Limb (tissue), 2 donors: ENCODE results near the gene TMEM45A.
"Not testable (repeated sequence)": the region's sequence is repeated elsewhere in the genome, so short reads cannot be mapped to it uniquely, and the experiment has no call there.

Experiments
- DNase-seq, 2 donors: peaks; one replicate each; pipeline ENCODE4 v3.0.0-alpha.2; 2016; ENCODE audit errors: extremely low spot score in 2 of 2

TMEM45A gene

DNA sequence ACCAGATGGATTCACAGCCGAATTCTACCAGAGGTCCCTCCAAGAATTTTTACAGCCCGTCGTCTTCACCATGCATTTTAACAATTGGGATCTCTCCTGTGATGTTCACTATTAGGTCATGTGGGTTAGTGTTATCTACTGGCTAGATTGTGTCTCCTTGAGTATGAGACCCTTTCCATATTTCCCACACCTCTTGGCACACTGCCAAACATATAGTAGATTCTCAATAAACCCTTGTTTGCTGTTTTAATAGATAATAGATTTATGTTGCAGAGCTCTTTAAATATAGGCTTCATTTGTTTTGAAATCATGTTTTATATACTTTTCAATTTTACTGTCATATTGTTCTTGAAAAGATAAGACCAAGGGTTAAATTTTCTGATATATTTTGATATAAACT lies 82.1 kb downstream of the TMEM45A start:
- no peak for DNase-seq

DNA sequence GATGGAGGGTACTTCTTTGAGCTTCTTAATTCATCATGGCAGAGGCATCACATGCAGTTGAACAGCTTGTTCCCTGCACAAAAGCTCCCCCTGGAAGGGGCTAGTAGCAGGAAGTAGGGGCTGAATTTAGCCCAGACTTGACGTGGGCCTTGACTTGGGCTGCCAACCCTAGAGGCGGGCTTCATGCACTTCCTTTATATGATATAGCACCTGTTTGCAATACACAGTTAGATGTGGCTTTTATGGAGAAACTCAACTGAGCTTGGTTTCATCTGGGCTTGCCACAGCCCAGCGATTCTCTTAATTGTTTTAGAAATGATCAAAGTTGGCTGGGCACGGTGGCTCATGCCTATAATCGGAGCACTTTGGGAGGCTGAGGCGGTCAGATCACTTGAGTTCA lies 83.3 kb downstream of the TMEM45A start:
- DNase-seq: no peak

DNA sequence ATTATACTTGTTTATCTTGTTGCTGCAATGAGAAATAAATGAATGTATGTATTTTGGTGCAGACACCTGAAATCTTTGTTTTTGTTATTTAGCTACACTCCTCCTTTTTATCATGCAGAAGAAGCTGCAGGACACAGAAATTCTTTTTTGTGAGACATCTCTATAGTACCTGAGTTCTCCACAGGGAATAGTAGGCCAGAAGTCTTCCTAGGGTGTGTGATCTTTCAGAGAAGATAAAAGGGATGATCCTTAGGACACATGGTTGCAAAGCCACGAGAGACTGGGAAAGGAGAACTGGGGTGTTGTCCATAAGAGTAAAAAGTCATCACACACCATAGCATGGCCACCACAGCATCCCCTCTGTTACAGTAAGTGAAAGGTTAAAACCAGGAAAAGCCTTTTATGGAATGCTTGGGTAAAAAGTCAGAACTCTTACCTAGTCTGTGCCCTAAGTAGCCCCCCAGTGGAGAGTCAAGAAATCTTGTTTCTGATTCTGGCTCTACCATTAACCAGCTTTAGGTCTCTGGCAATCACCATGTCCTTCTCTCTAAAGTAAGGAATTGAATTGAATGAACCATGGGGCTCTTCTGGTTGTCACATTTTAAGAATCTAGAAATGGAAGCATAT lies 85.1 kb downstream of the TMEM45A start:
- DNase-seq: no peak

DNA sequence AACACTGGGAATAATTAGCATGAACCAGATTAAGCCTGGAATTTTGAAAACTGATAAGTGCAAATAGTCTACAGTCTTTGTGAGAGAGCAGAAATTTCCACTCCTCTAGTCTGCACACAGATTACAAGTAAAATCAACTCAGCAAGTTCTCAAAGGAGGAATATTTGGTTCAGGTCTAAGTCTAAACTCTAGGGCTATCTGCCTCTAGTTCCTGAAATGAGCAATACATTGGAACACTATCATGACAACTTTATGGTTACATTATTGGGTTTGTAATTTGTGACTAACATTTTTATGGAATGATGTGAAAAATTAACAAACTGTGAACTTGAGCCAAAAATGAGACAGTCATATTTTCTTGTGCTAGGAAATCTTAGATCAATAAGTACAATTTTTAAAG lies 86.2 kb downstream of the TMEM45A start:
- DNase-seq: no peak

DNA sequence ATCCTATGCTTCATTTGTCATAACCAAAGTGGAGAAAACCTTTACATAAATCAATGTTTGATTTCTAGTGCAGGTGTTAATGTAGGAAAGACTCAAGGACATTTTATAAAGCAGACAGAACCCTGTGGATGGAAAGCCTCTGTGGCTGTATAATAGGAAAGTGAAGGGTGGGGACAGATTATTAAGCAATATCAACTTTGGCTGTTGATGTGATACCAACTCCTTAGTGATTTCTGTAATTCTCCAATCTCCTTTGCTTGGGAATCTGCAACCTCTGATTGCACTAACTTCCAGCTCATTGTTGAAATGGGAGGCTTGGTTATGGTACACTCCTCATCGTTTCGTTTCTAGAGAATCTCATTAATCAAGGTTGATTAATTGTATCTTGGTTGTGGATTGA lies 87.7 kb downstream of the TMEM45A start:
- no peak for DNase-seq

DNA sequence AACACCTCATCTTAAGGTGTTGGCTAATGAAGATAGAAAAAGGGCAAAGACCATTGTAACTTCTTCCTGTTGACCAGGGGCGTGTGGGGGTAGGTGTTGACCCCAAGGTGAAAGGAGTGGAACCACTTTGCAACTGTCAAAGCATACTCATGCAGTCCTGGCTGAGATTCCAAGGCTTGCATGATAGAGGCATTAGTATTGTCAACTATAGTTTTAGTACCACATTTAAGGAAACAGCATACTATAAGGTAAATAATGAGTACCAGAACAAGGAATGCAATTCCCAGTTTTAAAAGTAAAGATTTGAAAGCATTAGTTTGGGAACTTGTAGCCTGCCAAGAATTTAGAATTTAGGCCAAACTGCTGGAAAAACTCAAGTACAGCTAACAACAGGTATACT lies 89.2 kb downstream of the TMEM45A start:
- no peak for DNase-seq

DNA sequence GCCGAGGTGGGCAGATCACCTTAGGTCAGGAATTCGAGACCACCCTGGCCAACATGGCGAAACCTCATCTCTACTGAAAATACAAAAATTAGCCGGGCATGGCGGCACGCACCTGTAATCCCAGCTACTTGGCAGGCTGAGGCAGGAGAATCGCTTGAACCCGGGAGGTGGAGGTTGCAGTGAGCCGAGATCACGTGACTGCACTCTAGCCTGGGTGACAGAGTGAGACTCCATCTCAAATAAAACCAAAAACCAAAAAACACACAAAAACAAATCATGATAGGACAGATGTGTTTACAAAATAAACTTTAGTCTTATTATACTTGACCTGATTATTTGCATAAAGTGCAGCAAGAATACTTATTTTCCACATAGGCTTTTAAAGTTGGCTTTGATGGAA lies 89.7 kb downstream of the TMEM45A start:
- DNase-seq: not testable (repeated sequence)

DNA sequence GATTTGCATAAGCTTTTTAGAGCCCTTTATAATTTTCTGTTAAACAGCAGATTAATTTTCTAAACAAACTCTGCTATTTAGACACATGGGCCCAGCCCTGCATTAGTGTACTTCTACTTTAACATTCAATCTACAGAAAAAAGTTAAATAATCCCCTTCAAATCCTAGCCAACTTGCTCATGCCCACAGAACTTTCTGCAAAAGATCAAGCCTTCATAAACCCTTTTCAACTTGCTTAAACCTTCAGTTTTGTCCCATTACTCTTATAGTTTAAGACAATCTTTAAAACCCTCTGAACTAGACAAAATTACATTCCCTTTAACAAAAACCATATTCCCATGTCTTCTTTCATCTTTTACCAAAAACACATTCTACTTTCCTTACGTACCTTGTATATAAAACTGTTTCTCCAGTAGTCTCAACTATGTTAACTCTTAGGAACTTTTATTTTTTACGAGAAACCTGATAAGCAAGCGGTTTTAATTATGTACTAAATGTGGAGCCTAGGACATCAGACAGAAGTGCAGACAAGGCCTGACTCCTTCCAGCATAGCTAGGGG lies 91.8 kb downstream of the TMEM45A start:
- no peak for DNase-seq

DNA sequence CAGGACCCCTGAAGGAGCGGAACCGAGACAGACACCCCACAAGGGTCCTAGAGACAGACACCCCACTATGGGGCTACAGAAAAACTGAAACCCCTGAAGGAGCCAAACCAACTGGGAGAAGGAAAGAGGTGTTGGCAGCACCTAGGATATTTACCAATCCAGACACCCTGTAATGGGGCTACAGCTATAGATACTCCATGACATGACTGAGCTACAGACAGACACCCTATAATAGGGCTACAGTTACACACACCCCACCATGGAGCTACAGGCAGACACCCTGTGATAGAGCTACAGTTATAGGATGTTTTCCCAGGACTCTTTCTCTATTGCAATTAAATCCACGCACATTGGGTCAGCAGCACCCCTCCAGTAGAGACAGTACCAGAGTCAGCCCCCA lies 94.4 kb downstream of the TMEM45A start:
- no peak for DNase-seq

DNA sequence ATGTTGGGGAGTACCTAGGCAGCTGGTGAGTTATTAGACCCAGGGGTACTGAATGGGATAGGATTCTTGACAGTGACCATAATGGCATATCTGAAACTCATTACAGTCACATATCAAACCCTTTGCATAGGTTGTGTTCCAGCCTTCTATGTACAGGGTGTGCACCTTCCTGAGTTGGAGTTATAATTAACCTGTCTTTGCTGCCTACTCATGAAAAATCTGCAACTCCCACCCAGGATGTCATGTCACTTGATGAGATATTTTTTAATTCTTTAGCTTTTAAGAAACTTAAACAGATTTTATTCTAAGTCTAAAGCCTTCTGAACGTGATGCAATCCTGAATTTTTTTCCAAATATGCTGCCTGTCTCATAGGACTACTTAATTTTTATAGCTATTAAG lies 95.8 kb downstream of the TMEM45A start:
- no peak for DNase-seq

DNA sequence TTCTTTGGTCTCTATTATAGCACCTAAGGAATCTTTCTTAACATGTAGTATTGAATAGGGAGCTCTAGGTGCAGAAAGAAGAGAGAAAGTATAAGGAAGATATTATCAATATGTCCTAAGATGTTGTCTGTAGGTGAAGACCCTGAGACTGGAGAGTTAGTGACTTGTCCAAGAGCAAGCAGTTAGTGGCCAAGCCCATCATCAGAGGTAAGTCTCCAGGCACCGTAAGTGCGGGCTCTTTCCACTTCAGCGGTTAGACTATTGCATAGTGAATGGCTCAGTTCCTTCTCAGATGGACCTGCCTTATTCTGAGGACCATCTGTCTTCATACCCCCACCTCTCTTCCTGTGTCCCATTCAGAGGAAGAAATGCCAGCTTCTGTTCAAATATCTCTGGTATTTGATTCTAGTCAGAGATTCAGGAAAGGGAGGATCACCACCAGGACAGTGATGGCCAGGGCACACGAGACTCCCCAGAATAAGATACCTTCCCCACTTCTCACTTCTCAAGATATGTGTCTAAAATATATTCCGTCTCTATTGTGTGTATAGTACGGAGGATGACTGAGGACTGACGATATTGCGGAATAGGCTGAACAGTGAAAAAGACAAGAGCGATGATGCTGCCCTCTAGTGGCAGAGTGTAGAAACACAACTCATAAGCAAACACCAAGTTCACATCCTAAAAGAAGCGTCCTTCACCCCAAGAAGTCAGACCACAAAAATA lies 97.9 kb downstream of the TMEM45A start:
- peak; percentile 68 to 74 for DNase-seq

DNA sequence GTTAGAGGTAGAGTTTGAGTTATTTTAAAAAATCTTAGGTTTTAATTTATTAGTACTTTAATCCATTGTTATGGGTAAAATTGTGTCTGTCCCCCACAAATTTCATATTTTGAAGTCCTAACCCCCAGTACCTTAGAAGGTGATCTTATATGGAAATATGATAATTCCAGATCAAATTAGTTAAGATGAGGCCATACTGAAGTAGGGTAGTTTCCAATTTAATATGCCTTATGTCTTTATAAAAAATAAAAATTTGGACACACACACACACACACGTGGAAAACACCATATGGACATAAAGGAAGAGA lies 98.4 kb downstream of the TMEM45A start:
- no peak for DNase-seq

DNA sequence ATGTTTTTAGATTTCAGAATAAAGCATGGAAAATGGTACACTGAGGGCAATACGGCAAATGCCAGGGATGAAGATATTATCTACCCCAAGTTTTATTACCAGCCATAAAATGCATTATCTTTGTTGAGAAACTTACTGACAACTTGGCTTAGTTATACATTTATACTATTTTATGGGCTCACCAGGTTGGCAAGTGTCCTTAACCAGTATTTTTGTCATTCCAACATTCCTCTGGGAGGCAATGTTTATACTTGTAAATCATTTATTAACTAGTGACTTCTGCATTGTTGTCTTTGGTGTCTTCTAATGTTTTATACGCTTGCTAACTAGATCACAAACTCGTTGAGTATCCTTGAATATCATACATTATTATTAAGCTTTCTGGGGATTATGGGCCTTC lies 99.0 kb downstream of the TMEM45A start:
- DNase-seq: no peak

DNA sequence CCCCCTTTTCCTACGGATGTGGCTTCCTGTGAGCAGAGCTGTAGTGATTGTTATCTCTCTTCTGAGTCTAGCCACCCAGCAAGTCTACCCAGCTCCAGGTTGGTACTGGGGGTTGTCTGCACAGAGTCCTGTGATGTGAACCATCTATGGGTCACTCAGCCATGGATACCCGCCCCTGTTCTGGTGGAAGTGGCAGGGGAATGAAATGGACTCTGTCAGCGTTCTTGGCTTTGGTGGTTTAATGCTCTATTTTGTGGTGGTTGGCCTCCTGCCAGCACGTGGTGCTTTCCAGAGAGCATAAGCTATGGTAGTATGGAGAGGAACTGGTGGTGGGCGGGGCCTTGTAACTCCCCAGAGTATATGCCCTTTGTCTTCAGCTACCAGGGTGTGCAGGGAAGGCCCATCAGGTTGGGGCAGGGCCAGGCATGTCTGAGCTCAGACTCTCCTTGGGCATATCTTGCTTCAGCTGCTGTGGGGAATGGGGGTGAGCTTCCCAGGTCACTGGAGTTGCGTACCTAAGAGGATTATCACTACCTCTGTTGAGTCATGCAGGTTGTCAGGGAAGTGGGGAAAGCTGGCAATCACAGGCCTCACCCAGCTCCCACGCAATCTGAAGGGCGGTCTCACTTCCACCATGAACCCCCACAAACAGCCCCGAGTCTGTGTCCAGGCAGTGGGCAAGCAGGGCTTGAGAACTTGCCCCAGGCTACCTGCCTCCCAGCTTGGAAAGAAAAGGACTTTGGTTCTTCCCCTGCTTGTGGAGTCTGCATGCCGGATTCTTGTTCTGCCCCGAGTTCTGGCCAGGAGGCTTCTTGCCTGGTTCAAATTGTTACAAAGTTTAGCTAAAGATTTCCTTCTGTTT lies 108.0 kb downstream of the TMEM45A start:
- no peak for DNase-seq

DNA sequence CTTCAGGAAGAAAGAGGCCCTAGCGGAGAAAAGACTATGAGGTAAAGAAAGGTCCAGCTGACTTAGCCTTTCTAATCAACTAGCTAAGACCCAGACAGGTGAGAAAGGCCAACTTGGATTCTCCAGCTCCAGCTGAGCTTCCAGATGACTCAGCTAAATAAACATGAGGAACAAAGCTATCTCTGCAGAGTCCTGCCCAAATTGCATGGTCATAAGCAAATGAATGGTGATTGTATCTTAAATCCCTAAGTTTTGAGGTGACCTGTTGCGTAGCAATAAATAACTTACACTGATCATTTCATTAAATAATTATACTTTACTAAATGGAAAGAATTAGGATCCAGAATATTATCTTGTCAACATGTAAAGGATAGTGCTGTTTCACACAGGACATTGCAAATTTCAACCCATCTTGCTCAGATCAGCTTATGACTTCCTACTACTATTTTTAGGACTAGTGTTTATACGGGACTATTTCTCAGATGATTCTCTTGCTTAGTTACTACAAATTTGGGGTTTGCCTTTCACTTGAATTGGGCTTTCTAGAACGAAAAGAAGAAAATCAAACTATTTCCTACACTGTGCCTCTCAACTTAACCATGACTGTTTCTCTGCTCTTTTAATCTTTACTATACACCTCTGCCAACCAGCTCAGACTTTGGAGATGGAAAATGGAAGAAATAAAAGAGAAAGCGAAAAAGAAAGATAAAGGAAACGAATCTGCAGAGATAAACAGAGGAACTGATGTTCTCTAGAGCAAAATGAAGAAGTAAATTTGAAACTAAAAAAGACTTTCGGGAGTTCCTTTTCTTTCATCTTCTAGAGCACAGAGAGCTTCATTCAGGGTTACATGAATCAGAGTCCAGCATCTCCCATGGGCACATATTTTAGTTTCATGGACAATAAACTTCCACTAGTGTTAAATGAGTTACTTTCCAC lies 110.4 kb downstream of the TMEM45A start:
- no peak for DNase-seq

DNA sequence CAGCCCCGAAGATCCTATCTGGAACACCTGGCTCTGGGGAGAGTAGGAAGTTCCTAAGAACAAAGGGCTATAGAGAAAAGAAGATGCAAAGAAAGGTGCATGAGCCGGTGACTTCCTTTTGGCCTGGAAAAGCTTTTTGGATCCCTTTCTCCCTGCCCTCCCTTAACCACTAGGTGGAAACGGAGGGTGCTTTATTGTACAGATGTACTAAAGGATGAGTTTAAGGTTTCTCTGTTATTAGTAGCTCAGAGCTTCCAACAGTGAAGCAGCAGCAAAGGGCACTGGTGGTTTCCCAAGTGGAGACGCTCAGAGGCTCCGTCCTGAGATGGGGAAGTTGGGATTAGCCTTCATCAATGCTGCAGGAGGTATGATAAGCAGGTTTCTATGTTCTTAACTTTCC lies 111.0 kb downstream of the TMEM45A start:
- no peak for DNase-seq

DNA sequence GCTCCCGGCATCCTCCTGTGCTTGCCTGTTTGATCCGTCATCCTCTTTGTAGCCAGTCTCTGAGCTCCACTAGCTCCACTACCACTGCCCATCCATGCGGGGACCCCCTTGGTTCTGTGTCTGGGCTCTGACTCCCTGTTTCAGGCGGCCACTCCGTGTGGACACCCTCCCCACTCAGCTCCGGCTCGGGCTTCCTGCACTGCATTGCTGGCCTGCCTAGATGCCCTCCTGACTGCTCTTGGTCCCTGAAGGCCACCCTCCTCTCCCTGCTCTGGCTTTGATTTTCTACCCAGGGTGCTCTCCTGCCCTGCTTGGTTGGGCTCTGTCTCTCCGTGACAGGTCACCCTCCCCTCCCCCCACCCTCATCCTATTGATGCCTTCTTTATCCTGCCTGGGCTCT lies 112.9 kb downstream of the TMEM45A start:
- no peak for DNase-seq

DNA sequence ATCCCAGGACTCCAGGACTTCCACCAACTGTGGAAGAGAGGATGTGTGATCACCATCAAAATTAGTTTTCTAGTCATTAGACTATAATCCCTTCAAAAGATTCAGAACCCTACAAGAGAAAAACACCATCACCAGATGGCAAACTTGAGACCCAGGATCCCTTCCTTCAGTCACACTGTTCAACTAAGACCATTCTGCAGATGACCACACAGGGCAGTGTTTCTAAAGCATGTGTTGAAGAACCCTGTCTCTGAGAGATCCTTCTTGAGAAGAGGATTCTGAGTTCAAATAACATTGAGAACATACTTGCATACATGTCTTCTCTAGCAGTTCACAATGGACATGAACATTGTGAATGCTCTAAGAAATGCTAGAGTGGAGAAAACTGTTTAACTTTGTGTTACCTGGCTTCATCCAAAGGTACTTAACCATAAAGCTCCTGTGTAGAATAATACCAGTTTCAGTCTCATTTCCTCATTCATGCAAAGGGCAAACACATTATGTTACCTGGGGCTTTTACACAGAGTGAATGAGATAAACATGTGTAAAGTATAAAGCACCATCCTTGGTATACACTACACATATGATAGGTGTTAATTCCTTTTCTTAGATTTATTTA lies 114.6 kb downstream of the TMEM45A start:
- DNase-seq: no peak

DNA sequence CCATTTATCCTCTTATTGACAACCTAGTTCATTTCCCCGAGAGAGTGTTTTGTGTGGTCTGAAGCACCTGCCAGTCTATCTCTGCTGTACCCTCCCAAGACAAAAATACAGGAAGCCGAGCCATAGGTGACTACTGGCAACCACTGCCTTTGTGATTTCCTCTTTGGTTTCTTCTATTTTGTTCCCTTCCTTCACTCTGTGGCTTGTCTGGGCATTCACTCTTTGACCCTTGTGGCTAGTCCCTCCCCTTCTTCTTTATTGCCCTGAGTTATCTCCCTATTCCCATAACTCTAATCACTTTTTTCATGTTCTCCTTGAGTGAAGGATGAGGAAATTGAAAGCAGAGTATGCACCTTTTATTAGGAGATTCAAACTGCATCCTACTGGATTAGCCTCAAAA lies 116.9 kb downstream of the TMEM45A start, which contains the start of gene ADGRG7:
ADGRG7 (plus strand) TSS at position 297 of the 400 bp plus-strand sequence. CDS start 256 bp downstream, outside the sequence.
- DNase-seq: no peak

DNA sequence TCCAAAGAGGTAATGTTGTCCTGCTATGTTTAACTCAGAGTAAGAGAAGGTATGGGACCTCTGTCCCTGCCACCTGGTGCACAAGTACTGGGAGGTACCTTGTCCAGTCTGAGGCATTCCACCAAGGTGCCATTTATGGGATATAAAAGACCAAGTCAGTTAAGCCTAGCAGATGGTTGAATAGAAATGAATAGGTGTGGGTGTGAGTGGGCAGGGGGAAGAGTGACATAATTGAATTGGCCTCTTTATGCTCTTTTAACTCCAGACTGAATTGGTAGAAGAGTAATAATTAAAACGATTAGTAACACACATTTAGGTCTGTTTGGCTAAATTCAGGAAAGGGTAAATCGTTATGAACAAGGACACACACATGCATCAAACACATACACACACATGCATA lies 117.5 kb downstream of the TMEM45A start:
- DNase-seq: no peak

DNA sequence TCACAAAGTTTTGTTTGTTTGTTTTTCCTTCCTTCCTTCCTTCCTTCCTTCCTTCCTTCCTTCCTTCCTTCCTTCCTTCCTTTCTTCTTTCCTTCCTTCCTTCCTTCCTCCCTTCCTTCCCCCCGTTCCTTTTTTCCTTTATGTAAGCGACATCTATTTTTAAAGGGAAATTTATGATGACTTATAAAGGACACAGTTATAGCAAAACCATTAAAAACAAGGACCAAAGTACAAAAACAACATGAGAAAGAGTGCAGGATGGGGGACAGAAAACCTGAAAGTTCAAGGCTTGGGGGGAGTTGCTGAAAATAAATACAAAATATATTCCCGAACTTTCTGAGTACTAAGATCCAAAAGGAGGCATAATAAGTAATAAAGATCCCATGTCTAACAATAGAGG lies 118.8 kb downstream of the TMEM45A start:
- no peak for DNase-seq
